HG03520 (cell line): ENCODE results near the gene ARHGEF19.
"Not testable (repeated sequence)": the region's sequence is repeated elsewhere in the genome, so short reads cannot be mapped to it uniquely, and the experiment has no call there.

Source experiments
- ATAC-seq: cut with Tn5 transposase; IDR thresholded peaks from one replicate; pipeline ENCODE4 v1.9.1; 2021; ENCODE audit warnings: mild to moderate bottlenecking, moderate library complexity; ENCODE audit not compliant: unreplicated experiment

ARHGEF19 gene

GRCh38 chr1:16222716-16223115 is 10.3 kb upstream of the ARHGEF19 start:
- not testable (repeated sequence) for ATAC-seq

GRCh38 chr1:16221499-16221898 is 9.0 kb upstream of the ARHGEF19 start:
- ATAC-seq, result no peak

GRCh38 chr1:16219968-16220500 is 7.6 kb upstream of the ARHGEF19 start:
- ATAC-seq, result no peak

- ATAC-seq, result no peak
Observed at GRCh38 chr1:16218674-16219071, 6.2 kb upstream of the ARHGEF19 start.

- ATAC-seq, result no peak
Observed at GRCh38 chr1:16218014-16218673, 5.7 kb upstream of the ARHGEF19 start.

- peak; percentile 67 for ATAC-seq
Observed at GRCh38 chr1:16217061-16217785, 4.8 kb upstream of the ARHGEF19 start.

GRCh38 chr1:16215882-16216753 is 3.7 kb upstream of the ARHGEF19 start:
- ATAC-seq, result peak; percentile 41

- not testable (repeated sequence) for ATAC-seq
Observed at GRCh38 chr1:16215240-16215639, 2.8 kb upstream of the ARHGEF19 start.

GRCh38 chr1:16213544-16213943 is 1.1 kb upstream of the ARHGEF19 start:
- not testable (repeated sequence) for ATAC-seq

- no peak for ATAC-seq
Observed at GRCh38 chr1:16213013-16213412, 561 bp upstream of the ARHGEF19 start.

- no peak for ATAC-seq
Observed at GRCh38 chr1:16211824-16212223, 628 bp downstream of the ARHGEF19 start.

GRCh38 chr1:16210581-16210980 is 1.9 kb downstream of the ARHGEF19 start:
- no peak for ATAC-seq

- ATAC-seq, result no peak
Observed at GRCh38 chr1:16209847-16210407, 2.5 kb downstream of the ARHGEF19 start.

GRCh38 chr1:16209132-16209846 is 3.2 kb downstream of the ARHGEF19 start:
- ATAC-seq, result no peak

- no peak for ATAC-seq
Observed at GRCh38 chr1:16208270-16208987, 4.0 kb downstream of the ARHGEF19 start.

- ATAC-seq, result no peak
Observed at GRCh38 chr1:16207318-16208269, 4.9 kb downstream of the ARHGEF19 start.

GRCh38 chr1:16206547-16207317 is 5.7 kb downstream of the ARHGEF19 start:
- peak; percentile 56 for ATAC-seq
